ENCODE measurements around the gene ALDH1A2. TPM values are rescaled to one million over a fixed set of nuclear protein-coding genes. Genes with fewer than 3 reads are reported as not detected.
A peak's percentile ranks its signal among the peaks of the same experiment; 100 is the strongest.
"Not testable (repeated sequence)": the region's sequence is repeated elsewhere in the genome, so short reads cannot be mapped to it uniquely, and the experiment has no call there.

The ALDH1A2 gene
- polyA plus RNA-seq, 4 donors = 0.45 to 2.5 (median 0.97) TPM; not detected in 1

- H3K36me3 ChIP-seq (ENCODE audit: control insufficient read depth in 3 of 3, insufficient read depth in 2 of 3, low read depth in 1 of 3, low read length in 3 of 3) = no peaks in the 10 kb centered on the region
- no peak overlapping the region for H3K4me3 ChIP-seq (ENCODE audit: low read depth in 1 of 3, low read length in 3 of 3)
- FAIRE-seq (no peak), DNase-seq (no peak)
- H3K27me3 ChIP-seq (ENCODE audit: control insufficient read depth in 3 of 3, insufficient read depth in 3 of 3, low read length in 3 of 3) = no peaks in the 10 kb centered on the region
- peaks cover 0 to 31% (median 2%) of the 10 kb centered on the region in 3 donors for H3K4me1 ChIP-seq (ENCODE audit: control insufficient read depth in 3 of 3, insufficient read depth in 2 of 3, low read depth in 1 of 3, low read length in 2 of 3)
- 80 to 92% (median 83%) methylated on average over 4 of the region's 4 CpGs for WGBS, 3 donors
- H3K9me3 ChIP-seq (ENCODE audit: control insufficient read depth in 2 of 2, insufficient read depth in 1 of 2, low read depth in 1 of 2, low read length in 1 of 2) = no peaks in the 10 kb centered on the region
- no peak overlapping the region for H3K27ac ChIP-seq (ENCODE audit: low read depth in 1 of 3, low read length in 2 of 3)
Measured at GRCh38 chr15:58036579-58036978, 28.9 kb downstream of the ALDH1A2 start.

- peaks cover 0 to 18% of the 10 kb centered on the region in 2 donors for H3K9me3 ChIP-seq (ENCODE audit: control insufficient read depth in 2 of 2, insufficient read depth in 1 of 2, low read depth in 1 of 2, low read length in 1 of 2)
- not testable (repeated sequence) for DNase-seq; H3K27me3 ChIP-seq (ENCODE audit: control insufficient read depth in 3 of 3, insufficient read depth in 3 of 3, low read length in 3 of 3); H3K27ac ChIP-seq (ENCODE audit: low read depth in 1 of 3, low read length in 2 of 3); H3K36me3 ChIP-seq (ENCODE audit: control insufficient read depth in 3 of 3, insufficient read depth in 2 of 3, low read depth in 1 of 3, low read length in 3 of 3); FAIRE-seq; H3K4me3 ChIP-seq (ENCODE audit: low read depth in 1 of 3, low read length in 3 of 3); H3K4me1 ChIP-seq (ENCODE audit: control insufficient read depth in 3 of 3, insufficient read depth in 2 of 3, low read depth in 1 of 3, low read length in 2 of 3)
- 87 to 96% (median 90%) methylated on average over 1 of the region's 1 CpG for WGBS, 3 donors
Measured at GRCh38 chr15:58028392-58028791, 37.1 kb downstream of the ALDH1A2 start.

- 90 to 93% (median 90%) methylated on average over 7 of the region's 7 CpGs for WGBS, 3 donors
- H3K4me1 ChIP-seq (ENCODE audit: control insufficient read depth in 3 of 3, insufficient read depth in 2 of 3, low read depth in 1 of 3, low read length in 2 of 3) = no peaks in the 10 kb centered on the region
- H3K27ac ChIP-seq (ENCODE audit: low read depth in 1 of 3, low read length in 2 of 3) = no peak overlapping the region
- peaks cover 0 to 18% of the 10 kb centered on the region in 2 donors for H3K9me3 ChIP-seq (ENCODE audit: control insufficient read depth in 2 of 2, insufficient read depth in 1 of 2, low read depth in 1 of 2, low read length in 1 of 2)
- FAIRE-seq (no peak), DNase-seq (no peak)
- no peak overlapping the region for H3K4me3 ChIP-seq (ENCODE audit: low read depth in 1 of 3, low read length in 3 of 3)
- no peaks in the 10 kb centered on the region for H3K36me3 ChIP-seq (ENCODE audit: control insufficient read depth in 3 of 3, insufficient read depth in 2 of 3, low read depth in 1 of 3, low read length in 3 of 3)
- peaks cover 0 to 2% (median 0%) of the 10 kb centered on the region in 3 donors for H3K27me3 ChIP-seq (ENCODE audit: control insufficient read depth in 3 of 3, insufficient read depth in 3 of 3, low read length in 3 of 3)
Measured at GRCh38 chr15:58026552-58026951, 39.0 kb downstream of the ALDH1A2 start.

- WGBS, 3 donors = 86 to 100% (median 100%) methylated on average over 1 of the region's 1 CpG
- FAIRE-seq = no peak
Measured at GRCh38 chr15:58026051-58026450, 39.5 kb downstream of the ALDH1A2 start.

GRCh38 chr15:58021332-58022230, 43.9 kb downstream of the ALDH1A2 start:
- 70 to 81% (median 71%) methylated on average over 9 of the region's 9 CpGs for WGBS, 3 donors
- no peaks in the 10 kb centered on the region for H3K4me1 ChIP-seq (ENCODE audit: control insufficient read depth in 3 of 3, insufficient read depth in 2 of 3, low read depth in 1 of 3, low read length in 2 of 3)

More at GRCh38 chr15:58026051-58026450, 39.5 kb downstream of the ALDH1A2 start:
- DNase-seq = no peak
- Histone ChIP-seq H3K4me1 (ENCODE audit: control insufficient read depth in 3 of 3, insufficient read depth in 2 of 3, low read depth in 1 of 3, low read length in 2 of 3) (no peaks in the 10 kb centered on the region), H3K27ac (ENCODE audit: low read depth in 1 of 3, low read length in 2 of 3) (no peak overlapping the region), H3K27me3 (ENCODE audit: control insufficient read depth in 3 of 3, insufficient read depth in 3 of 3, low read length in 3 of 3) (peaks cover 0 to 2% (median 0%) of the 10 kb centered on the region in 3 donors), H3K36me3 (ENCODE audit: control insufficient read depth in 3 of 3, insufficient read depth in 2 of 3, low read depth in 1 of 3, low read length in 3 of 3) (no peaks in the 10 kb centered on the region), H3K4me3 (ENCODE audit: low read depth in 1 of 3, low read length in 3 of 3) (no peak overlapping the region), H3K9me3 (ENCODE audit: control insufficient read depth in 2 of 2, insufficient read depth in 1 of 2, low read depth in 1 of 2, low read length in 1 of 2) (peaks cover 0 to 18% of the 10 kb centered on the region in 2 donors)

GRCh38 chr15:58019503-58020376, 45.8 kb downstream of the ALDH1A2 start:
- DNase-seq = no peak
- 66 to 67% (median 66%) methylated on average over 5 of the region's 5 CpGs for WGBS, 3 donors
- Histone ChIP-seq H3K36me3 (ENCODE audit: control insufficient read depth in 3 of 3, insufficient read depth in 2 of 3, low read depth in 1 of 3, low read length in 3 of 3) (no peaks in the 10 kb centered on the region), H3K4me1 (ENCODE audit: control insufficient read depth in 3 of 3, insufficient read depth in 2 of 3, low read depth in 1 of 3, low read length in 2 of 3) (no peaks in the 10 kb centered on the region), H3K4me3 (ENCODE audit: low read depth in 1 of 3, low read length in 3 of 3) (no peak overlapping the region), H3K27me3 (ENCODE audit: control insufficient read depth in 3 of 3, insufficient read depth in 3 of 3, low read length in 3 of 3) (peaks cover 0 to 2% (median 0%) of the 10 kb centered on the region in 3 donors), H3K27ac (ENCODE audit: low read depth in 1 of 3, low read length in 2 of 3) (no peak overlapping the region), H3K9me3 (ENCODE audit: control insufficient read depth in 2 of 2, insufficient read depth in 1 of 2, low read depth in 1 of 2, low read length in 1 of 2) (peaks cover 0 to 5% of the 10 kb centered on the region in 2 donors)
- FAIRE-seq = no peak

More at GRCh38 chr15:58021332-58022230, 43.9 kb downstream of the ALDH1A2 start:
- H3K27me3 ChIP-seq (ENCODE audit: control insufficient read depth in 3 of 3, insufficient read depth in 3 of 3, low read length in 3 of 3) = peaks cover 0 to 2% (median 0%) of the 10 kb centered on the region in 3 donors
- no peak for DNase-seq
- H3K9me3 ChIP-seq (ENCODE audit: control insufficient read depth in 2 of 2, insufficient read depth in 1 of 2, low read depth in 1 of 2, low read length in 1 of 2) = peaks cover 0 to 14% of the 10 kb centered on the region in 2 donors
- no peaks in the 10 kb centered on the region for H3K36me3 ChIP-seq (ENCODE audit: control insufficient read depth in 3 of 3, insufficient read depth in 2 of 3, low read depth in 1 of 3, low read length in 3 of 3)
- H3K27ac ChIP-seq (ENCODE audit: low read depth in 1 of 3, low read length in 2 of 3) = no peak overlapping the region
- H3K4me3 ChIP-seq (ENCODE audit: low read depth in 1 of 3, low read length in 3 of 3) = no peak overlapping the region
- FAIRE-seq = no peak

- no peak for DNase-seq
- Histone ChIP-seq H3K27me3 (ENCODE audit: control insufficient read depth in 3 of 3, insufficient read depth in 3 of 3, low read length in 3 of 3) (peaks cover 0 to 4% (median 0%) of the 10 kb centered on the region in 3 donors), H3K36me3 (ENCODE audit: control insufficient read depth in 3 of 3, insufficient read depth in 2 of 3, low read depth in 1 of 3, low read length in 3 of 3) (no peaks in the 10 kb centered on the region), H3K4me1 (ENCODE audit: control insufficient read depth in 3 of 3, insufficient read depth in 2 of 3, low read depth in 1 of 3, low read length in 2 of 3) (no peaks in the 10 kb centered on the region), H3K27ac (ENCODE audit: low read depth in 1 of 3, low read length in 2 of 3) (no peak overlapping the region), H3K9me3 (ENCODE audit: control insufficient read depth in 2 of 2, insufficient read depth in 1 of 2, low read depth in 1 of 2, low read length in 1 of 2) (no peaks in the 10 kb centered on the region), H3K4me3 (ENCODE audit: low read depth in 1 of 3, low read length in 3 of 3) (no peak overlapping the region)
- 82 to 91% (median 86%) methylated on average over 1 of the region's 1 CpG for WGBS, 3 donors
- no peak for FAIRE-seq
Measured at GRCh38 chr15:58017869-58018268, 47.6 kb downstream of the ALDH1A2 start.

GRCh38 chr15:58016581-58017175, 48.8 kb downstream of the ALDH1A2 start:
- Histone ChIP-seq H3K9me3 (ENCODE audit: control insufficient read depth in 2 of 2, insufficient read depth in 1 of 2, low read depth in 1 of 2, low read length in 1 of 2) (no peaks in the 10 kb centered on the region), H3K27ac (ENCODE audit: low read depth in 1 of 3, low read length in 2 of 3) (no peak overlapping the region), H3K4me3 (ENCODE audit: low read depth in 1 of 3, low read length in 3 of 3) (no peak overlapping the region), H3K36me3 (ENCODE audit: control insufficient read depth in 3 of 3, insufficient read depth in 2 of 3, low read depth in 1 of 3, low read length in 3 of 3) (no peaks in the 10 kb centered on the region), H3K27me3 (ENCODE audit: control insufficient read depth in 3 of 3, insufficient read depth in 3 of 3, low read length in 3 of 3) (peaks cover 0 to 4% (median 0%) of the 10 kb centered on the region in 3 donors), H3K4me1 (ENCODE audit: control insufficient read depth in 3 of 3, insufficient read depth in 2 of 3, low read depth in 1 of 3, low read length in 2 of 3) (no peaks in the 10 kb centered on the region)
- peak; percentile 5 for FAIRE-seq
- DNase-seq = no peak
- 43 to 67% (median 60%) methylated on average over 2 of the region's 2 CpGs for WGBS, 3 donors
